ENCODE results near the gene SLIT3.

SLIT3 gene

GRCh38 chr5:168940712-168941111 lies 360.2 kb downstream of the SLIT3 start:
- in situ Hi-C loops (cut with MboI; ENCODE audit: low pct_unique_long_range_greater_than_20kb, low sequenced_read_pairs), result no loop called here
- DNase-seq, result no peak

- in situ Hi-C loops (cut with MboI; ENCODE audit: low pct_unique_long_range_greater_than_20kb, low sequenced_read_pairs), result no loop called here
- no peak for DNase-seq
These were observed 360.9 kb downstream of the SLIT3 start for GRCh38 chr5:168939887-168940544.

- in situ Hi-C loops (cut with MboI; ENCODE audit: low pct_unique_long_range_greater_than_20kb, low sequenced_read_pairs), result no loop called here
- no peak for DNase-seq
These were observed 361.7 kb downstream of the SLIT3 start for GRCh38 chr5:168939156-168939800.

- in situ Hi-C loops (cut with MboI; ENCODE audit: low pct_unique_long_range_greater_than_20kb, low sequenced_read_pairs), result no loop called here
- no peak for DNase-seq
These were observed 364.4 kb downstream of the SLIT3 start for GRCh38 chr5:168936511-168936910.

- in situ Hi-C loops (cut with MboI; ENCODE audit: low pct_unique_long_range_greater_than_20kb, low sequenced_read_pairs), result no loop called here
- DNase-seq, result no peak
These were observed 365.8 kb downstream of the SLIT3 start for GRCh38 chr5:168935183-168935582.

- DNase-seq, result no peak
- in situ Hi-C loops (cut with MboI; ENCODE audit: low pct_unique_long_range_greater_than_20kb, low sequenced_read_pairs), result no loop called here
These were observed 366.8 kb downstream of the SLIT3 start for GRCh38 chr5:168934169-168934568.

GRCh38 chr5:168932400-168933189 lies 368.3 kb downstream of the SLIT3 start:
- DNase-seq, result no peak
- in situ Hi-C loops (cut with MboI; ENCODE audit: low pct_unique_long_range_greater_than_20kb, low sequenced_read_pairs), result no loop called here

- no peak for DNase-seq
These were observed 369.1 kb downstream of the SLIT3 start for GRCh38 chr5:168931638-168932345.

GRCh38 chr5:168929656-168930055 lies 371.3 kb downstream of the SLIT3 start:
- in situ Hi-C loops (cut with MboI; ENCODE audit: low pct_unique_long_range_greater_than_20kb, low sequenced_read_pairs), result no loop called here
- no peak for DNase-seq

More at GRCh38 chr5:168931638-168932345, 369.1 kb downstream of the SLIT3 start:
- in situ Hi-C loops (cut with MboI; ENCODE audit: low pct_unique_long_range_greater_than_20kb, low sequenced_read_pairs), result no loop called here

- in situ Hi-C loops (cut with MboI; ENCODE audit: low pct_unique_long_range_greater_than_20kb, low sequenced_read_pairs), result no loop called here
- DNase-seq, result no peak
These were observed 375.8 kb downstream of the SLIT3 start for GRCh38 chr5:168925160-168925559.

- no peak for DNase-seq
- in situ Hi-C loops (cut with MboI; ENCODE audit: low pct_unique_long_range_greater_than_20kb, low sequenced_read_pairs), result no loop called here
These were observed 379.6 kb downstream of the SLIT3 start for GRCh38 chr5:168921147-168921866.

GRCh38 chr5:168920019-168920810 lies 380.7 kb downstream of the SLIT3 start:
- DNase-seq, result no peak
- in situ Hi-C loops (cut with MboI; ENCODE audit: low pct_unique_long_range_greater_than_20kb, low sequenced_read_pairs), result no loop called here

GRCh38 chr5:168917947-168918600 lies 382.9 kb downstream of the SLIT3 start:
- DNase-seq, result no peak
- in situ Hi-C loops (cut with MboI; ENCODE audit: low pct_unique_long_range_greater_than_20kb, low sequenced_read_pairs), result no loop called here

- no peak for DNase-seq
- in situ Hi-C loops (cut with MboI; ENCODE audit: low pct_unique_long_range_greater_than_20kb, low sequenced_read_pairs), result no loop called here
These were observed 384.1 kb downstream of the SLIT3 start for GRCh38 chr5:168916852-168917251.

- DNase-seq, result no peak
- in situ Hi-C loops (cut with MboI; ENCODE audit: low pct_unique_long_range_greater_than_20kb, low sequenced_read_pairs), result no loop called here
These were observed 384.7 kb downstream of the SLIT3 start for GRCh38 chr5:168916266-168916665.

GRCh38 chr5:168914491-168914890 lies 386.4 kb downstream of the SLIT3 start:
- in situ Hi-C loops (cut with MboI; ENCODE audit: low pct_unique_long_range_greater_than_20kb, low sequenced_read_pairs), result no loop called here
- no peak for DNase-seq

GRCh38 chr5:168910874-168911273 lies 390.1 kb downstream of the SLIT3 start:
- no peak for DNase-seq
- in situ Hi-C loops (cut with MboI; ENCODE audit: low pct_unique_long_range_greater_than_20kb, low sequenced_read_pairs), result no loop called here

- no peak for DNase-seq
- in situ Hi-C loops (cut with MboI; ENCODE audit: low pct_unique_long_range_greater_than_20kb, low sequenced_read_pairs), result no loop called here
These were observed 392.7 kb downstream of the SLIT3 start for GRCh38 chr5:168908207-168908606.
